Left ventricle myocardium superior (tissue), 1 donor: ENCODE data around the gene SERPINA10. TPM values are rescaled to one million over a fixed set of nuclear protein-coding genes. Genes with fewer than 3 reads are reported as not detected.

Source experiments
- ATAC-seq: fragments of 200-7000 bp; cut with Tn5 transposase; one replicate; pipeline ENCODE4 v1.9.1; 2020; ENCODE audit warnings: mild to moderate bottlenecking, moderate library complexity
- DNase-seq: peaks from one replicate; pipeline ENCODE4 v3.0.0-alpha.2; 2020
- intact Hi-C: fragments of 100-400 bp; cut with micrococcal nuclease; formaldehyde crosslinking; loops from one replicate; pipeline ENCODE4 v1.11.0; 2022
- long read RNA-seq: library from polyadenylated mRNA; unstranded; transcript quantifications from one replicate; pipeline ENCODE4 v2.0.0, GENCODE V29; 2021
- total RNA-seq: library from RNA; stranded (reverse); fragmentation: NEBNext Ultra II Directional; extraction: Animal tissue kit (Norgen Biotek cat#: 25700); gene quantifications from one replicate; pipeline ENCODE4 v1.2.1, GENCODE V29; 2021
- donor health status: DM: no; HTN: yes; CAD: no; lungs with severe emphysema.

The SERPINA10 gene
- not detected for total RNA-seq
- long read RNA-seq, result 0 reads

GRCh38 chr14:94292872-94293577, at the start of gene SERPINA10:
Gene SERPINA10, minus strand, starts transcription at chr14:94293268. Its CDS starts 2,675 bp downstream, at chr14:94290593.
- DNase-seq (no peak), ATAC-seq (no peak)
- intact Hi-C loops, result no loop called here

DNA sequence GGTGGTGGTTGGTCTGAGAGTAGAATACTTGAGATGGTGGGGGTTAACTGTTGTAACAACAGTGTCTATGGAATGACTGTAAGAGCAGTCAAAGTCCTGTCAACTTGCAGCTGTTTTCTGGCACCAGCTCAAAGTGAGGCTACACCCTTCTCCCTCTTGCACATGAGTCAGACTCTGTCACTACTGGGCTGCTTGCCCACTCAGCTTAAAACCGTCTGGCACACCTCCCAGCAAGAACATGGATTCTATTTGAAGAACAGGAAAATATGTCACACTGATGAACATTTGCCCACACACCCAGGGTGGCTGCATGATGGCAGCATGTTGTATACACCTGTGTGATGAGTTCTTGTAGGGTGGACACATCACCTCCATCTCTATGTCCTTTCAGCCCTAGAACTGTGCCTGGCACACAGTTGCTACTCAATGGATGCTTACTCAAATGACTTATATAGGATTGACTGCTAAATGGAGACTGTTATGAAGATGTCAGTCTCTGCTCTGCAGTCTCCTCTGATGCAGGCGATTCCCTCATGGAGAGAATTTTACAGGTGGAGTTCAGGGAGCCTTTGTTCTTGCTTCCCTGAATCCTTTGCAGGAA, 49.4 kb upstream of the SERPINA10 start:
- intact Hi-C loops, result no loop called here
- ATAC-seq (peak; percentile 97), DNase-seq (peak; percentile 84)

DNA sequence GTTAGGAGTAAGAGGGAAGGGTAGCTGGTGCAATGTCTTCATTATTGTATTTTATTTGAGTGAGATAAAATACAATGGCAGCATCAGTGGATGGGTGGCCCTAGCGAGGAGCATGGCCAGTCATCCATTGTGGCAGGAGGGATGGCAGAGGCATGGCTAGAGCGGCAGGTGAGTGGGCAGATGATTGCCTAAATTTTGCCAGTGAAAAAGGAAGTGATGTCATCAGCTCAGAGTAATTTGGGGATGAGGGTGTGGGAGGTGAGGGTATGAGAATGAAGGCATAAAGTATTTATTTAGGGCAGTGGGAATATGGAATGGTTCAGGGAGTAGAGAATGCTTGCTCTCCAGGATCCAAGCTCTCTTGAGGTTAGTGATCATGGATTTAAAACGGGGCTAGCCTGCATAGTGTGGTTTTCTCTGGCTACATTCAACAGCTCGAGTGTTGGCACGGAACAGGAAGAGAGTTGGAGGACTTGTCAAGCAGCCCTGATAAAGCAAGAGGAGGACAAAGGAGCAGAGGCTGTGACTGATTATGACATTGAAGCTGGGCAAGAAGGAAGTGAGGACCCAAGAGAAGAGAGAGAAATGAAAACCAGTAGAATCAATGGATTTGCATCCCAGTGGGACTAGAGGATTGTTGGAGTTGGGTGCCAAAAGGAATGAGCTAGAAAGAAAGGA, 48.7 kb upstream of the SERPINA10 start:
- ATAC-seq (peak; percentile 47), DNase-seq (no peak)
- intact Hi-C loops, result no loop called here

- intact Hi-C loops, result no loop called here
- no peak for ATAC-seq
- DNase-seq, result no peak
These were observed 47.5 kb upstream of the SERPINA10 start for GRCh38 chr14:94340533-94340932.

DNA sequence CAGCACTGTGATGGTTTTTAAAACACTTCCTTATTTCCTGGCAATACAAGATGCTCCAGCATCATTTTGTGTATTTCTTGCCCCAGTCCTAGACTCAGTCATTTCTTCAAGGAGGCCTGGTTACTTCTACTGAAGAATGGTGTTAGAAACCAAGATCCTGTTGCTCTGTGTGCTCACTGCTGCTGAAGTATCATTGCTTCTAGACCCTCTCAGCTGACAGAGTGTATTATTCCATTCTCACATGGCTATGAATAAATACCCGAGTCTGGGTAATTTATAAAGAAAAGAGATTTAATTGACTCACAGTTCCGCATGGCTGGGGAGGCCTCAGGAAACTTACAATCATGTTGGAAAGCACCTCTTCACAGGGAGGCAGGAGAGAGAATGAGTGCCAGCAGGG, 45.0 kb upstream of the SERPINA10 start:
- intact Hi-C loops, result no loop called here
- ATAC-seq (no peak), DNase-seq (no peak)

GRCh38 chr14:94337274-94337673, 44.2 kb upstream of the SERPINA10 start:
- intact Hi-C loops, result no loop called here
- DNase-seq (no peak), ATAC-seq (no peak)

- DNase-seq (no peak), ATAC-seq (no peak)
- intact Hi-C loops, result no loop called here
These were observed 41.8 kb upstream of the SERPINA10 start for GRCh38 chr14:94334872-94335271.

GRCh38 chr14:94332587-94332986, 39.5 kb upstream of the SERPINA10 start:
- ATAC-seq (no peak), DNase-seq (no peak)
- intact Hi-C loops, result no loop called here

- intact Hi-C loops, result no loop called here
- no peak for DNase-seq
- no peak for ATAC-seq
These were observed 39.1 kb upstream of the SERPINA10 start for GRCh38 chr14:94332063-94332583.

DNA sequence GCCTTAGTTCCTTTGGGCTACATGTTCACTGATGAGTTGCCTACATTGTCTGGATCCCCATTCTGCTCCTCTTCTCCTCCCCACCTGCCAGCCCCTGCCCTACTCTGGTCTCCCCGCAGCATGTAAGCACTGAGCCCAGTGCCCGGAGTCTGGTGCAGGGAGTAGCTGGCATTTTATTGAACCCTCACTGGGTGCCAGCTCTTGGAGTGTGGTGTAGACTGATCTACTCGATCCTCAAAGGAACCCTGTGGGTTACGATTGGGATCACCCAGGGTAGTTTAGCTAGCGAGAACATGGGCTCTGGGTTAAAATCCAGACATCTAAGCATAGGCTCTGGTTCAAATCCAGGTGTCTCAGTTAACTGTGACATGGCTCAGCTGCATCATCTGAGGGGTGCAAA, 38.4 kb upstream of the SERPINA10 start:
- no peak for ATAC-seq
- no peak for DNase-seq
- intact Hi-C loops, result no loop called here

- no peak for ATAC-seq
- intact Hi-C loops, result no loop called here
These were observed 37.8 kb upstream of the SERPINA10 start for GRCh38 chr14:94330857-94331256.

GRCh38 chr14:94330432-94330831, 37.4 kb upstream of the SERPINA10 start:
- intact Hi-C loops, result no loop called here
- ATAC-seq, result no peak
- no peak for DNase-seq

More at GRCh38 chr14:94330857-94331256, 37.8 kb upstream of the SERPINA10 start:
- no peak for DNase-seq

- DNase-seq (no peak), ATAC-seq (no peak)
- intact Hi-C loops, result no loop called here
These were observed 36.8 kb upstream of the SERPINA10 start for GRCh38 chr14:94329857-94330256.

- ATAC-seq (no peak), DNase-seq (no peak)
These were observed 35.1 kb upstream of the SERPINA10 start for GRCh38 chr14:94328196-94328595.

GRCh38 chr14:94322648-94323570, 29.8 kb upstream of the SERPINA10 start, which contains the start of gene SERPINA6:
Gene SERPINA6, minus strand, starts transcription at chr14:94323336. Its CDS starts 8,688 bp downstream, at chr14:94314648.
- no peak for DNase-seq
- intact Hi-C loops, result no loop called here
- no peak for ATAC-seq

More at GRCh38 chr14:94328196-94328595, 35.1 kb upstream of the SERPINA10 start:
- intact Hi-C loops, result no loop called here

- ATAC-seq, result no peak
- intact Hi-C loops, result no loop called here
These were observed 28.6 kb upstream of the SERPINA10 start for GRCh38 chr14:94321421-94322271.

DNA sequence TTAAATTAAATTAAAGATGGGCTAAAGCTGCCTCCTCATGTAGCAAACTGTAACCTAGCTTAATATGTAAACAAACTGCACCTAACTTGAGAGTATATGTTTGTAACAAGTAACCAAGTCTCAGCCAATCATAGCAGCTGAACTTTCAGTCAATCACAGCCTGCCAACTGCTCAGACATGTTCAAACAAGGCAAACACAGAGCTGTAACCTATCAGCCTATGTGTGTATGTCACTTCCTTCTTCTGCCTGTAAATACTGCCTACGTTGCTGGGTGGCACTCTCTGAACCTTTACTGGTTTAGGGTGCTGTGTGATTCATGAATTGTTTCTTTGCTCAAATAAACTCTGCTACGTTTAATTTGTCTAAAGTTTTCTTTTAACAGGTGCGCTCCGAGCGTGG, 27.2 kb upstream of the SERPINA10 start:
- DNase-seq (no peak), ATAC-seq (no peak)
- intact Hi-C loops, result no loop called here

More at GRCh38 chr14:94321421-94322271, 28.6 kb upstream of the SERPINA10 start:
- no peak for DNase-seq

- intact Hi-C loops, result no loop called here
- peak; percentile 38 for DNase-seq
- ATAC-seq, result peak; percentile 78
These were observed 24.2 kb upstream of the SERPINA10 start for GRCh38 chr14:94317259-94317658.
